Mesenchymal stem cell (in vitro differentiated cells and primary cell): ENCODE results near the gene MGMT.

Source experiments
- DNase-seq: peaks from one replicate; pipeline ENCODE4 v3.0.0-alpha.2; 2013
- H2AFZ ChIP-seq: one replicate; pipeline ENCODE4 v1.6.1; 2013; ENCODE audit warnings: low read depth, mild to moderate bottlenecking, control low read depth, inconsistent platforms, low read length, moderate library complexity
- H2AK5ac ChIP-seq: 2 replicates; pipeline ENCODE4 v1.6.1; 2013; ENCODE audit warnings: low read length, moderate library complexity, mild to moderate bottlenecking, inconsistent platforms; ENCODE audit not compliant: severe bottlenecking
- H2BK120ac ChIP-seq: one replicate; pipeline ENCODE4 v1.6.1; 2013; ENCODE audit warnings: low read depth, mild to moderate bottlenecking, inconsistent platforms, low read length, moderate library complexity
- H2BK12ac ChIP-seq, 2 experiments: one replicate each; pipeline ENCODE4 v1.6.1; 2013; ENCODE audit warnings: inconsistent platforms in 2 of 2, low read length in 2 of 2, mild to moderate bottlenecking in 2 of 2, moderate library complexity in 2 of 2, control low read depth in 1 of 2
- H2BK15ac ChIP-seq: one replicate; pipeline ENCODE4 v1.6.1; 2013; ENCODE audit warnings: mild to moderate bottlenecking, low read depth, inconsistent platforms; ENCODE audit not compliant: poor library complexity, severe bottlenecking
- H2BK5ac ChIP-seq: 2 replicates; pipeline ENCODE4 v1.6.1; 2013; ENCODE audit warnings: low read depth, mild to moderate bottlenecking, low read length, control low read depth, inconsistent platforms; ENCODE audit not compliant: poor library complexity, severe bottlenecking
- H3K14ac ChIP-seq, 2 experiments: one replicate each; pipeline ENCODE4 v1.6.1; 2013; ENCODE audit warnings: inconsistent platforms in 2 of 2, low read length in 2 of 2, control low read depth in 1 of 2, mild to moderate bottlenecking in 1 of 2, moderate library complexity in 1 of 2
- H3K18ac ChIP-seq, 2 experiments: one replicate each; pipeline ENCODE4 v1.6.1; 2013; ENCODE audit warnings: inconsistent platforms in 2 of 2, low read length in 2 of 2, control low read depth in 1 of 2, low read depth in 1 of 2, mild to moderate bottlenecking in 1 of 2
- H3K23ac ChIP-seq, 2 experiments: one replicate each; pipeline ENCODE4 v1.6.1; 2013; ENCODE audit warnings: inconsistent platforms in 2 of 2, low read length in 2 of 2, mild to moderate bottlenecking in 2 of 2, moderate library complexity in 2 of 2, control low read depth in 1 of 2
- H3K27ac ChIP-seq: 2 replicates; pipeline ENCODE4 v1.5.1; 2013; ENCODE audit warnings: mild to moderate bottlenecking, moderate library complexity, low read length, control low read depth, inconsistent platforms; ENCODE audit not compliant: poor library complexity, severe bottlenecking
- H3K27me3 ChIP-seq, 2 experiments: 2 replicates each; pipeline versions ENCODE4 v1.6.1 to v1.7.0; 2013; ENCODE audit warnings: low read length in 2 of 2, mild to moderate bottlenecking in 2 of 2, moderate library complexity in 2 of 2, control low read depth in 1 of 2, inconsistent platforms in 1 of 2; ENCODE audit not compliant: control insufficient read depth in 1 of 2, insufficient read depth in 1 of 2
- H3K36me3 ChIP-seq, 2 experiments: 2 replicates each; pipeline versions ENCODE4 v1.6.1 to v1.7.0; 2013; ENCODE audit warnings: low read length in 2 of 2, control low read depth in 1 of 2, inconsistent platforms in 1 of 2, low read depth in 1 of 2, mild to moderate bottlenecking in 1 of 2; ENCODE audit not compliant: insufficient read depth in 2 of 2, control insufficient read depth in 1 of 2
- H3K4ac ChIP-seq, 2 experiments: one replicate each; pipeline ENCODE4 v1.6.1; 2013; ENCODE audit warnings: inconsistent platforms in 2 of 2, low read length in 2 of 2, mild to moderate bottlenecking in 2 of 2, moderate library complexity in 2 of 2, control low read depth in 1 of 2, low read depth in 1 of 2
- H3K4me1 ChIP-seq: 2 replicates; pipeline ENCODE4 v1.6.1; 2013; ENCODE audit warnings: low read depth, low read length, control low read depth; ENCODE audit not compliant: control insufficient read depth, insufficient read depth
- H3K4me2 ChIP-seq: 2 replicates; pipeline ENCODE4 v1.6.1; 2013; ENCODE audit warnings: low read length, mild to moderate bottlenecking, inconsistent platforms; ENCODE audit not compliant: poor library complexity, severe bottlenecking
- H3K4me3 ChIP-seq, 2 experiments: 2 replicates each; pipeline versions ENCODE4 v1.5.1 to v1.7.0; 2013; ENCODE audit warnings: low read length in 2 of 2, mild to moderate bottlenecking in 2 of 2, control low read depth in 1 of 2, low read depth in 1 of 2; ENCODE audit not compliant: insufficient read depth in 1 of 2
- H3K79me1 ChIP-seq: replicated peaks from 2 replicates; pipeline ENCODE4 v1.6.1; 2013; ENCODE audit warnings: mild to moderate bottlenecking, control low read depth, low read length, inconsistent platforms; ENCODE audit not compliant: poor library complexity, severe bottlenecking
- H3K9ac ChIP-seq: 2 replicates; pipeline ENCODE4 v1.7.0; 2013; ENCODE audit warnings: mild to moderate bottlenecking, low read length, moderate library complexity
- H3K9me3 ChIP-seq: 2 replicates; pipeline ENCODE4 v1.7.0; 2013; ENCODE audit warnings: mild to moderate bottlenecking, low read length; ENCODE audit not compliant: control insufficient read depth
- H4K8ac ChIP-seq: one replicate; pipeline ENCODE4 v1.6.1; 2013; ENCODE audit warnings: inconsistent platforms, mild to moderate bottlenecking, low read length, moderate library complexity
- H4K91ac ChIP-seq: one replicate; pipeline ENCODE4 v1.6.1; 2013; ENCODE audit warnings: mild to moderate bottlenecking, low read length, inconsistent platforms
- WGBS: methylation state at CpG from one replicate; pipeline ENCODE4 v1.1.7; 2013; ENCODE audit warnings: mixed read lengths; 5-methylcytosine and 5-hydroxymethylcytosine counted together

MGMT gene

DNA sequence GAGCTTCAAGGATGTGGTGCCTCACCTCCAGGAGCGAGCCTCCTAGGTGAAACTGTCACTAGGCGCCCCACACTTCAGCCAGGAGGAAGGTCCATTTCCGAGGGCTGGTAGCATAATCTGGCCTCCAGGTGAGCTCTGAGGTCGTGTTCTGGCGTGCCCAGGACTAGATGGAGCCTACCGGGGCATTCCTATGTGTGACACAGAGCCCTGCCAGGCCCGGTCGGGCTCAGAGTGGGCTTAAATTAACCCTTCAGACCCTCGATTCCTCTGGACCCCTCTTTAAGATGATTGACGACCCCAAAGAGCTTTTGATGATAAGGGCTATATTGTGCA is 263.9 kb downstream of the MGMT start:
- Histone ChIP-seq H3K27me3 (no peaks in the 10 kb centered on the region), H3K9ac (no peak overlapping the region), H2BK5ac (no peak overlapping the region), H2BK15ac (no peak overlapping the region), H2AFZ (no peak overlapping the region), H3K23ac (no peak overlapping the region), H3K18ac (no peak overlapping the region), H2BK120ac (no peak overlapping the region), H4K8ac (no peak overlapping the region), H3K4me1 (peaks cover 5% of the 10 kb centered on the region), H3K4ac (no peak overlapping the region), H2AK5ac (no peak overlapping the region), H2BK12ac (no peak overlapping the region), H3K79me1 (no peaks in the 10 kb centered on the region), H3K9me3 (peaks cover 3% of the 10 kb centered on the region), H3K4me3 (no peak overlapping the region), H3K4me2 (no peak overlapping the region), H3K36me3 (no peaks in the 10 kb centered on the region), H4K91ac (no peak overlapping the region), H3K14ac (no peak overlapping the region), H3K27ac (no peak overlapping the region)
- 60% methylated on average over 9 of the region's 10 CpGs for WGBS
- DNase-seq: no peak

DNA sequence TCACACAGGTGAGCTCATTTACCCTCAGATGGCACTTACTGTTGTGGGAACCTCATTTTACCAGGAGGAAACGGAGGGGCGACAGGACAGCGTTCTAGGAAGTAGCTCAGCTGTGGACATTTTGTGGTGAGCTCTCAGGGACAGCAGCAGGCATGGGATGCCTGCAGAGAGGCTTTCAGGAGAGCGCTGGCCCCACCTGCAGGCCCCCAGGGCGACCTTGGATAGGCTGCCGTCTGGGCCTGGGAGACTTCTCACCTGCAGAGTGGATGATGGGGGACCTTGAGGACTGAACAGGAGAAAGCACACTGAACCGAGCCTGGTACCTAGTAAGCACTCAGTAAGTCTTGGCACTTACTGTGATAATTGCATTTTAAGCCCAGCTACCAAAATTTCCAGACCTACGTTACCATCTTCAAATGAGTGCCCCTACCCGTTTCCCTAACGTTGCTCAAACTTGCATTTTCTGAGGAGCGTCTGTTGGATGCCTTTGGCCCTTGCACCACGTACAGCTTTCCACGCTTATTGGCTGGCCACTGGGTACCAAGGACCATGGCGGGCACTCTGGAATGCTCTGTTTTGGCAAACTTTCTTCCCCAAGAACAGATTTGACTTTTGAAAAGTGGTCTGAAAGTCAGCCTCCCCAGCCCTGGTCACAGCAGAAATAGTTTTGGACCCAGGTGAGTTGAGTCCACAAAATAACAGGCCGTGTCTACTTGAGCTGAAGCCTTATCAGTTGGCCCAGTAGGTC is 273.7 kb downstream of the MGMT start:
- H2AFZ ChIP-seq: no peak overlapping the region
- no peak overlapping the region for H3K4me3 ChIP-seq
- 80% methylated on average over 15 of the region's 15 CpGs for WGBS
- no peak overlapping the region for H2BK15ac ChIP-seq
- H3K4me2 ChIP-seq: no peak overlapping the region
- no peak overlapping the region for H3K23ac ChIP-seq
- H2BK5ac ChIP-seq: no peak overlapping the region
- H3K27me3 ChIP-seq: no peaks in the 10 kb centered on the region
- H3K79me1 ChIP-seq: peaks cover 2% of the 10 kb centered on the region
- H3K9me3 ChIP-seq: no peaks in the 10 kb centered on the region
- H3K9ac ChIP-seq: no peak overlapping the region
- H3K4ac ChIP-seq: no peak overlapping the region
- DNase-seq: no peak
- no peak overlapping the region for H4K91ac ChIP-seq
- H3K14ac ChIP-seq: no peak overlapping the region
- H3K27ac ChIP-seq: no peak overlapping the region
- H2BK12ac ChIP-seq: no peak overlapping the region
- no peak overlapping the region for H4K8ac ChIP-seq
- no peaks in the 10 kb centered on the region for H3K4me1 ChIP-seq
- H2BK120ac ChIP-seq: no peak overlapping the region
- H3K18ac ChIP-seq: no peak overlapping the region
- H3K36me3 ChIP-seq: peaks cover 0 to 11% of the 10 kb centered on the region in 2 experiments
- no peak overlapping the region for H2AK5ac ChIP-seq

DNA sequence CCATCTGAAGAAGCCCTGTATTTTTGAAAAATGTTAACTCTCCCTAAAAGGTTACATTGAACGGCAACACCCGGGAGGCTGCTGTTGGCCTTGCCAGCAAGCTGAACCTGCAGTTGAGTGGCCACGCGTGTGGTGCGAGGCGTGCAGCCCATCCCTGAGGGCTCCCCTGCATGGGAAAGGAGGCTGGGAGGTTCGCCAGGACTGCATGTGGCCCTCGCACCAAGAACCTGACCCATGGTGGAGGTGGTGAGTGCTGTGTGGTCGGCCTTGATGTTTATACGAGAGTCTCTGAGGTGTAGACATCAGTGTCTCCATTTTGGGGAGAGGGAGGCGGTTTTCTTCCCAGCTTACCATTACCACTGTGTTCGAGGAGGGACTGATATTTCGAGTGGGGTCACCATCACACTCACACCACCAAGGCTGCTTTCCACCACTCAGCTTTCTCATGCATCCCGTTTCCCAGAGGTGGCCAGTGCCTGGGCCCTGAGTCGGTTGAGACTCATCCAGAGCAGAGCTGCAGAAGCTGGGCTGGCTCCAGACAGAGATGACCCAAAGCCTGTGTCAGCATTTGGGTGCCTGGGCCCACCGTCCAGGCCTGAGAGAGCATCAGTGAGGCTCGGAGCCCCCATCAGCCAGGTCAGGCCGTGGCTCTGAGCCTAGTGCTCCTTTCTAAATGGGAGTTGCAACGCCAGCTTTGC is 274.4 kb downstream of the MGMT start:
- Histone ChIP-seq H4K8ac (no peak overlapping the region), H2BK5ac (no peak overlapping the region), H4K91ac (no peak overlapping the region), H3K9me3 (no peaks in the 10 kb centered on the region), H3K4me2 (no peak overlapping the region), H2BK12ac (no peak overlapping the region), H3K23ac (no peak overlapping the region), H3K27me3 (no peaks in the 10 kb centered on the region), H3K4ac (no peak overlapping the region), H2BK120ac (no peak overlapping the region), H3K4me1 (no peaks in the 10 kb centered on the region), H3K79me1 (peaks cover 2% of the 10 kb centered on the region), H2AFZ (no peak overlapping the region), H3K14ac (no peak overlapping the region), H3K4me3 (no peak overlapping the region), H3K18ac (no peak overlapping the region), H3K9ac (no peak overlapping the region), H3K27ac (no peak overlapping the region), H3K36me3 (peaks cover 0 to 11% of the 10 kb centered on the region in 2 experiments), H2BK15ac (no peak overlapping the region), H2AK5ac (no peak overlapping the region)
- no peak for DNase-seq
- WGBS: 88% methylated on average over 17 of the region's 19 CpGs

DNA sequence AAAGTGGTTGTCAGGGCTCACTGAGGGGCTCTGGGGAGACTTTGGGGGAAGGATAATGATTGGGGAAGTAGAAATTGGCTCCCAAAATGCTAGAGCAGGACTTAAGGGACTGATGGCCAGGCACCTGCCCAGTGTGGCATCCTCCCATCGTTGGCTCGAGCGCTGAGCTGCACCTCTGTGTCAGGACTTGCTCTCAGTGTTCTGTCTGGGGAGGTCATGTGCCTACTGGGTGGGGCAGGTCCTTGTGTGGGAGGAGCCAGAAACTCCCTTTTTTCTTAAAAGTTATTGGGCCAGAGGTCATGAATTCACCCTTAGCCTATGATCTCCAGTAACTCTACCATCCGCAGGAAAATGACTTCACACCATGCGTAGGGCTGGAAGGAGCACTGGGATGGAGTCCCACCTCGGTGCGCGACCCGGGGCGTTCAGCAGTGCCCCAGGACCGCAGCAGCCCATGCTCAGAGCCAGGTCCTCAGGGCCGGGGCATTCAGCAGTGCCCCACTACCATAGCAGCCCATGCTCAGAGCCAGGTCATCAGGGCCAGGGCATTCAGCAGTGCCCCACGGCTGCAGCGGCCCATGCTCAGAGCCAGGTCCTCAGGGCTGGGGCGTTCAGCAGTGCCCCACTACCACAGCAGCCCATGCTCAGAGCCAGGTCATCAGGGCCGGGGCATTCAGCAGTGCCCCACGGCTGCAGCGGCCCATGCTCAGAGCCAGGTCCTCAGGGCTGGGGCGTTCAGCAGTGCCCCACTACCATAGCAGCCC is 275.1 kb downstream of the MGMT start:
- no peak overlapping the region for H3K14ac ChIP-seq
- no peak overlapping the region for H3K27ac ChIP-seq
- no peak overlapping the region for H3K4ac ChIP-seq
- H3K18ac ChIP-seq: no peak overlapping the region
- no peaks in the 10 kb centered on the region for H3K27me3 ChIP-seq
- no peaks in the 10 kb centered on the region for H3K4me1 ChIP-seq
- H3K4me3 ChIP-seq: no peak overlapping the region
- H3K79me1 ChIP-seq: peaks cover 2% of the 10 kb centered on the region
- no peak overlapping the region for H4K8ac ChIP-seq
- H2AFZ ChIP-seq: no peak overlapping the region
- H4K91ac ChIP-seq: no peak overlapping the region
- no peak overlapping the region for H2AK5ac ChIP-seq
- no peak for DNase-seq
- H2BK5ac ChIP-seq: no peak overlapping the region
- H3K23ac ChIP-seq: no peak overlapping the region
- peaks cover 0 to 11% of the 10 kb centered on the region in 2 experiments for H3K36me3 ChIP-seq
- WGBS: 97% methylated on average over 19 of the region's 19 CpGs
- H2BK120ac ChIP-seq: no peak overlapping the region
- H2BK15ac ChIP-seq: no peak overlapping the region
- no peak overlapping the region for H3K9ac ChIP-seq
- no peak overlapping the region for H2BK12ac ChIP-seq
- H3K9me3 ChIP-seq: no peaks in the 10 kb centered on the region
- H3K4me2 ChIP-seq: no peak overlapping the region
